ENCODE results near the gene RASSF9.

Gene RASSF9

DNA sequence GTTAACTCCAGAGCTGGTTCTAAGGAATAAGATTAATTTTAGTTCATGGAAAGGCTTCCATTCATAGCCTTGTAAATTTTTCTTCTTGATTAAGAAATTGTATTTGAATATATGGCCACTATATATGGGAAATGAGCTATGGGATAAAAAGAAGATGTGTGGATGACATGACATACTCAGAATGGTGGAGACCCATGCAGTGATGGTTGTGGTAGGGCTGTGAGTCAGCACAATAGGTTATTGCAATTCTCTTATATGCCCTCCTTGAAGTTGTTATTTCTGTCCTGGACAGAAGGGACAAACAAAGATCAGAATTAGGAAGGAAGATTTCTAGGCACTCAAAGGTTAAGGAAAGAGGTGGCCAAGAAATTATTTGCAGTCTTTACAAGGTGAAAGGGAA, 21.5 kb downstream of the RASSF9 start:
- no peaks in the 10 kb centered on the region for H3K4me1 ChIP-seq (ENCODE audit: control insufficient read depth, low read depth, low read length)
- no peak overlapping the region for H3K9ac ChIP-seq (ENCODE audit: low read length)
- no peak overlapping the region for H3K4me3 ChIP-seq (ENCODE audit: low read length)
- H3K27ac ChIP-seq (ENCODE audit: low read length), result no peak overlapping the region
- no peaks in the 10 kb centered on the region for H3K36me3 ChIP-seq (ENCODE audit: control insufficient read depth, low read depth, low read length)
- H3K9me3 ChIP-seq (ENCODE audit: control insufficient read depth, low read depth, low read length), result no peaks in the 10 kb centered on the region
- H3K27me3 ChIP-seq (ENCODE audit: control insufficient read depth, insufficient read depth, low read length), result no peaks in the 10 kb centered on the region

DNA sequence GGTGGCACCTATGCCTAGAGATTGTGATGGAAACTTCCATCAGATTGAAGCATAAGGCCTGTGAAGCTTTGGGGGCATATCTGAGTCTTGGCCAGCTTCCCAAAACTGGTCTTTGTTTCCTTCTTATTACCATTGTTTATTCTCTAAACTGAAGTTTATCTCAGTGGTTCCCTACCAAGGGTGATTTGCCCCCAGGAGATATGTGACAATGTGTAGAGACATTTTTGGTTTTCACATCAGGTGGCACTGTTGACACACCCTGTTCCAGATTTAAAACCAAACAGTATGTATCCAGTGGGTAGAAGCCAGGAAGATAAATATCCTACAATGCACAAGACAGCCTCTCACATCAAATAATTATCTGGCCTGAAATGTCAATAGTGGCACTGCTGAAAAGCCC, 22.1 kb downstream of the RASSF9 start:
- Histone ChIP-seq H3K9ac (ENCODE audit: low read length) (no peak overlapping the region), H3K9me3 (ENCODE audit: control insufficient read depth, low read depth, low read length) (no peaks in the 10 kb centered on the region), H3K36me3 (ENCODE audit: control insufficient read depth, low read depth, low read length) (no peaks in the 10 kb centered on the region), H3K4me1 (ENCODE audit: control insufficient read depth, low read depth, low read length) (no peaks in the 10 kb centered on the region), H3K27me3 (ENCODE audit: control insufficient read depth, insufficient read depth, low read length) (no peaks in the 10 kb centered on the region), H3K4me3 (ENCODE audit: low read length) (no peak overlapping the region), H3K27ac (ENCODE audit: low read length) (no peak overlapping the region)

- H3K36me3 ChIP-seq (ENCODE audit: control insufficient read depth, low read depth, low read length), result no peaks in the 10 kb centered on the region
Observed at GRCh38 chr12:85809500-85809899, 26.7 kb downstream of the RASSF9 start.

GRCh38 chr12:85807730-85808129, 28.5 kb downstream of the RASSF9 start:
- Histone ChIP-seq H3K4me3 (ENCODE audit: low read length) (no peak overlapping the region), H3K4me1 (ENCODE audit: control insufficient read depth, low read depth, low read length) (no peaks in the 10 kb centered on the region), H3K9me3 (ENCODE audit: control insufficient read depth, low read depth, low read length) (no peaks in the 10 kb centered on the region), H3K9ac (ENCODE audit: low read length) (no peak overlapping the region), H3K27ac (ENCODE audit: low read length) (no peak overlapping the region), H3K36me3 (ENCODE audit: control insufficient read depth, low read depth, low read length) (no peaks in the 10 kb centered on the region), H3K27me3 (ENCODE audit: control insufficient read depth, insufficient read depth, low read length) (no peaks in the 10 kb centered on the region)

More at GRCh38 chr12:85809500-85809899, 26.7 kb downstream of the RASSF9 start:
- H3K27me3 ChIP-seq (ENCODE audit: control insufficient read depth, insufficient read depth, low read length), result no peaks in the 10 kb centered on the region
- no peak overlapping the region for H3K4me3 ChIP-seq (ENCODE audit: low read length)
- H3K27ac ChIP-seq (ENCODE audit: low read length), result no peak overlapping the region
- H3K9me3 ChIP-seq (ENCODE audit: control insufficient read depth, low read depth, low read length), result no peaks in the 10 kb centered on the region
- H3K4me1 ChIP-seq (ENCODE audit: control insufficient read depth, low read depth, low read length), result no peaks in the 10 kb centered on the region
- no peak overlapping the region for H3K9ac ChIP-seq (ENCODE audit: low read length)

DNA sequence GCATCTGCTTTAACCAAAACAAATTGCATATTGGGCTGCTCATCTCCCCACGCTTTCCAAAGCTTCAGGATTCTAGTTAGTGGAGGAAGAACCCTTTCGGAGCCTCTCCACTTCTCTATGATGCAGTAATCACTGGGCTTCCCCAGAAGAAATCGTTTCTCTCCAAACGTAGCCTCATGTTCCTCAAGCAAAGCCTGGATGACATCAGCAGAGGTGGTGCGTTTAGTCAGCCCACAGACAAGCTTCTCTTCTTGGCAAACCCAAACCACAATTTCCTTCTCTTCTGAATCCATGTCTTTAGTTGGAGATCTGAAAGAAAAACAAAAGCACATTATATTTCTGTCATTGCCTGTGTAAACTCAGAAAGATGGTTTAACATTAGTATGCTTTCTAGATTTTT, 30.6 kb downstream of the RASSF9 start:
- no peak overlapping the region for H3K4me3 ChIP-seq (ENCODE audit: low read length)
- no peaks in the 10 kb centered on the region for H3K27me3 ChIP-seq (ENCODE audit: control insufficient read depth, insufficient read depth, low read length)
- H3K27ac ChIP-seq (ENCODE audit: low read length), result no peak overlapping the region
- no peaks in the 10 kb centered on the region for H3K4me1 ChIP-seq (ENCODE audit: control insufficient read depth, low read depth, low read length)
- H3K36me3 ChIP-seq (ENCODE audit: control insufficient read depth, low read depth, low read length), result no peaks in the 10 kb centered on the region
- no peak overlapping the region for H3K9ac ChIP-seq (ENCODE audit: low read length)
- H3K9me3 ChIP-seq (ENCODE audit: control insufficient read depth, low read depth, low read length), result no peaks in the 10 kb centered on the region

DNA sequence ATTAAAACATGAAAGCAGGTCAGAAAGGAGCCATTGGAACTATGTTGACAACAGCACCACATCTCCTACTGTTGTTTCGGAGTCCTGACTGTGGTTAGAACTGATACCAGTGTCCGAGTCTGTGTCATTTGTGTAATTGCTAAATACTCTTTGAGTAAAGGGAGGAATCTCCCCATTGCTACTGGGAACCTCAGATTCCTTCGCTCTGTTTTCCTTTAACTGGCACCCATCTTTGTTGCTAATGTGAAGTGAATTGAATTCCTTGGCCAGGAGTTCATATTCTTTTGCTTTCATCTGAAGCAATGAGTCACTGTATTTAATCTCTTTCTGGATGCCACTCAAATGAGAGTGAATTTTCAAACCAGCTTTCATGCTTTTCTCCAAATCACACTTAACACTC, 31.5 kb downstream of the RASSF9 start:
- H3K27ac ChIP-seq (ENCODE audit: low read length), result no peak overlapping the region
- H3K27me3 ChIP-seq (ENCODE audit: control insufficient read depth, insufficient read depth, low read length), result no peaks in the 10 kb centered on the region
- H3K4me3 ChIP-seq (ENCODE audit: low read length), result no peak overlapping the region
- H3K9ac ChIP-seq (ENCODE audit: low read length), result no peak overlapping the region
- no peaks in the 10 kb centered on the region for H3K4me1 ChIP-seq (ENCODE audit: control insufficient read depth, low read depth, low read length)
- H3K9me3 ChIP-seq (ENCODE audit: control insufficient read depth, low read depth, low read length), result no peaks in the 10 kb centered on the region
- no peaks in the 10 kb centered on the region for H3K36me3 ChIP-seq (ENCODE audit: control insufficient read depth, low read depth, low read length)

GRCh38 chr12:85803923-85804322, 32.3 kb downstream of the RASSF9 start:
- Histone ChIP-seq H3K36me3 (ENCODE audit: control insufficient read depth, low read depth, low read length) (no peaks in the 10 kb centered on the region), H3K27ac (ENCODE audit: low read length) (no peak overlapping the region), H3K9ac (ENCODE audit: low read length) (no peak overlapping the region), H3K9me3 (ENCODE audit: control insufficient read depth, low read depth, low read length) (no peaks in the 10 kb centered on the region), H3K4me3 (ENCODE audit: low read length) (no peak overlapping the region), H3K27me3 (ENCODE audit: control insufficient read depth, insufficient read depth, low read length) (no peaks in the 10 kb centered on the region), H3K4me1 (ENCODE audit: control insufficient read depth, low read depth, low read length) (no peaks in the 10 kb centered on the region)

GRCh38 chr12:85803231-85803630, 33.0 kb downstream of the RASSF9 start:
- Histone ChIP-seq H3K9ac (ENCODE audit: low read length) (no peak overlapping the region), H3K4me1 (ENCODE audit: control insufficient read depth, low read depth, low read length) (no peaks in the 10 kb centered on the region), H3K4me3 (ENCODE audit: low read length) (no peak overlapping the region)

DNA sequence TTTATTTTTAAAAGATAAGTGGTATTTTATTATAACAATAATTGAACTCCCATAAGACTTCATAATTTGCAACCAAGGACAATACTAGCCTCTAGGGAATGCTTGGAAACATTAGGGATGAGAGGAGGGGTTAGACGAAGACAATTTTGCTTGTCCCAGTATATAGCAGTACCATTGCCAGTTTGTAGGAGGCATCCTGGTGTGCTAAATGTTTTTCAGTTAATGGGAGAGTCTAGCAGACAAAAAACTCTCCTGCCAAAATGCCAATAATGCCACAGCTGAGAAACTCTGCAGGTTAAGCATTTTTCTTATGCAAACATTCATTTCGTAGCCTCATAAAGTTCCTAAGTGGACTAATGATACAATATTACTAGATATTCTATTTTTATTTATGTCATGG, 38.1 kb downstream of the RASSF9 start:
- Histone ChIP-seq H3K9me3 (ENCODE audit: control insufficient read depth, low read depth, low read length) (no peaks in the 10 kb centered on the region), H3K4me3 (ENCODE audit: low read length) (no peak overlapping the region), H3K36me3 (ENCODE audit: control insufficient read depth, low read depth, low read length) (no peaks in the 10 kb centered on the region), H3K4me1 (ENCODE audit: control insufficient read depth, low read depth, low read length) (no peaks in the 10 kb centered on the region), H3K27me3 (ENCODE audit: control insufficient read depth, insufficient read depth, low read length) (no peaks in the 10 kb centered on the region), H3K9ac (ENCODE audit: low read length) (no peak overlapping the region), H3K27ac (ENCODE audit: low read length) (no peak overlapping the region)

More at GRCh38 chr12:85803231-85803630, 33.0 kb downstream of the RASSF9 start:
- no peaks in the 10 kb centered on the region for H3K9me3 ChIP-seq (ENCODE audit: control insufficient read depth, low read depth, low read length)
- H3K36me3 ChIP-seq (ENCODE audit: control insufficient read depth, low read depth, low read length), result no peaks in the 10 kb centered on the region
- no peaks in the 10 kb centered on the region for H3K27me3 ChIP-seq (ENCODE audit: control insufficient read depth, insufficient read depth, low read length)
- H3K27ac ChIP-seq (ENCODE audit: low read length), result no peak overlapping the region

DNA sequence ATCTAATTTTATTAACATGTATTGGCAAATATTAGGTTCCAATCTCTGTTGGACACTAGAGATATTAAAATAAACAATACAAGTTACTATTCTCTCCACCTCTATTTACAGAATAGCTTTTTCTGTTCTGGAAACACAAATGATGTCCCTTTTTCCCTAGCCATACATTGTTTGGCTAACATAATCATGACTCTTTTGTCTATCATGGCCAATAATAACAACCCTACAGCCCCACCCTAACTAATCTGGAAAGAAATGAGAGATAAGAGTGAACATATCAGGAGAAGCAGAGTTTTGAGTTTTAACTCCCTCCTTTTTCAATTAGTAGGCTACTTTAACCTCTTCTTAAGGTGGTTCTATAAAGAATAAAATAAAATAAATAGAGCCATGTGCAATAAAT, 40.2 kb downstream of the RASSF9 start:
- Histone ChIP-seq H3K27ac (ENCODE audit: low read length) (no peak overlapping the region), H3K27me3 (ENCODE audit: control insufficient read depth, insufficient read depth, low read length) (no peaks in the 10 kb centered on the region), H3K4me1 (ENCODE audit: control insufficient read depth, low read depth, low read length) (no peaks in the 10 kb centered on the region), H3K4me3 (ENCODE audit: low read length) (no peak overlapping the region), H3K9me3 (ENCODE audit: control insufficient read depth, low read depth, low read length) (no peaks in the 10 kb centered on the region), H3K36me3 (ENCODE audit: control insufficient read depth, low read depth, low read length) (no peaks in the 10 kb centered on the region), H3K9ac (ENCODE audit: low read length) (no peak overlapping the region)

- Histone ChIP-seq H3K9ac (ENCODE audit: low read length) (no peak overlapping the region), H3K4me1 (ENCODE audit: control insufficient read depth, low read depth, low read length) (no peaks in the 10 kb centered on the region), H3K27ac (ENCODE audit: low read length) (no peak overlapping the region), H3K4me3 (ENCODE audit: low read length) (no peak overlapping the region), H3K27me3 (ENCODE audit: control insufficient read depth, insufficient read depth, low read length) (no peaks in the 10 kb centered on the region), H3K36me3 (ENCODE audit: control insufficient read depth, low read depth, low read length) (no peaks in the 10 kb centered on the region), H3K9me3 (ENCODE audit: control insufficient read depth, low read depth, low read length) (no peaks in the 10 kb centered on the region)
Observed at GRCh38 chr12:85794531-85794930, 41.7 kb downstream of the RASSF9 start.

GRCh38 chr12:85784096-85784720, 52.0 kb downstream of the RASSF9 start:
- Histone ChIP-seq H3K36me3 (ENCODE audit: control insufficient read depth, low read depth, low read length) (no peaks in the 10 kb centered on the region), H3K4me1 (ENCODE audit: control insufficient read depth, low read depth, low read length) (peaks cover 7% of the 10 kb centered on the region), H3K9me3 (ENCODE audit: control insufficient read depth, low read depth, low read length) (no peaks in the 10 kb centered on the region), H3K9ac (ENCODE audit: low read length) (no peak overlapping the region), H3K27ac (ENCODE audit: low read length) (no peak overlapping the region), H3K4me3 (ENCODE audit: low read length) (no peak overlapping the region), H3K27me3 (ENCODE audit: control insufficient read depth, insufficient read depth, low read length) (no peaks in the 10 kb centered on the region)
